RCC 7860 (cell line): ENCODE data around the gene POLR1A.

ENCODE experiments used
- DNase-seq: peaks from one replicate; pipeline ENCODE4 v3.0.0-alpha.2; 2015; ENCODE audit warnings: low spot score
- FAIRE-seq: peaks from 2 replicates; lab custom pipeline; 2012; peaks lifted over from hg19 to GRCh38; lab: Jason Lieb, UNC

The POLR1A gene

DNA sequence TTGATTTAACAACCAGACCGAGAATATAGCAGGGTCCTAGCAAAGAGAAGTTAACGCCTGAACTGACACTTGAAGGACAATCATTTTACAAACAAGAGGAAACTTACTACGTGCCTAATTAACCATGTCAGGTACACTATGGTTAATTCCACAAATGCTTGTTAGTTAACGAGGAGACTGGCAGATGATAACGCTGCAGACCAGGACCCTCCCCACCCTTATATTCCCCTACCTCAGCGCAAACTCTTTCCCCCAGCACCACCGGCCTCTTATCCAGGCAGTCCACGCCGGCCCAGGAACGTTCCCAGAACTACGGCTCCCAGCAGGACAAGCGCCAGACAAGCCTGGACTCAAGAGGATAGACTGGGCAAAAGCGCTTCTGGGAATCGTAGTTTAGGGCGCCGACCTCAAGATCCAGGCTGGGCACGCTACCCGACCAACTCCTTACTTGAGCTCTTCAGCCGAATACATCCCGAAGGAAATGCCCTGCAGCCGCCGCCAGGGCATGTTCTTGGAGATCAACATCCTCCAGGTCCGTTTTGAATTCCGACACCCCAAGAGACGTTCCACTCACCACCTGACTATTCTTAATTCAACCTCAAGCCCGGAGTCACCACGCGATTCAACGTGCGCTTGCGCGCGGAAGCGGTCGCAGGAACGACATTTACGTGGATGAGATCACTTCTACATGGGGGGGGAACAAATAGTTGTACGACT lies at the start of gene POLR1A:
Gene POLR1A, minus strand, starts transcription at position 635 of the 717 bp plus-strand sequence. Its CDS starts 110 bp downstream, at position 525.
- DNase-seq, result peak; percentile 78
- FAIRE-seq, result no peak

DNA sequence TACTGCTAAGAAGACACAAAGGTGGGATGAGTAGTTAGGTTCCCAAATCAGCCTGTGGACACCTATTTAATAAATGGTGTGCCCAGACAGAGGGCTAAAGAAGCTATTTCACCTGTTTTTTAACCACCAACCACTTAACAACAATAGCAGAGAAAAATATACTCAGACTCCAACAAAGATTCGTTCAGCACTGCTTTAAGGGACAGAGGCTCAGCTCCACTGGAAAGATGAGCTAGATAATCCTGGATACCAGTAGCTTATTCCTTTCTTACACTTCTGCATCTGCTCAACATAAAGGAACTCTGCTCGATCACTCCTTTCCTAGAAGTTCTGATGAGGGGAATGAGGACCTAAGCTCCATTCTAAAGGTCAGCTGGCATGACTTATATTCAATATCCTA lies 44.8 kb upstream of the POLR1A start:
- FAIRE-seq, result no peak
- no peak for DNase-seq

DNA sequence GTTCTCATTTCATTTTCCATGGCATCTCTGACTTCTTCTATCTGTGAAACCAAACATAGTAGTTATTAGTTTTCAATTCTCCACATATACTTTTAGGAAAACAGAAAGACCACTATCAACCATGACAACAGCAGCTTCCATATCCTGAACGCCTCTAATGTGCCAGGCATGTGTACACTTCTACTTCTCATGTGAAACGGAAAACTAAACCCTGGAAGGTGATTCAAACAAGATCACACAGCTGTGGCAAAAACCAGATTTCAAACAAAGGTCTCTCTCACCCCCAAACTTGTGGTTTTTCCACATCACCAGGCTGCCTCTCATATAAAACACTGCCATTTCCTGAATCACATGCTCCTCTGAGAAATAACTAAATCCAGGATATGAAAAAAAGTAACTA lies 42.1 kb upstream of the POLR1A start:
- no peak for FAIRE-seq

DNA sequence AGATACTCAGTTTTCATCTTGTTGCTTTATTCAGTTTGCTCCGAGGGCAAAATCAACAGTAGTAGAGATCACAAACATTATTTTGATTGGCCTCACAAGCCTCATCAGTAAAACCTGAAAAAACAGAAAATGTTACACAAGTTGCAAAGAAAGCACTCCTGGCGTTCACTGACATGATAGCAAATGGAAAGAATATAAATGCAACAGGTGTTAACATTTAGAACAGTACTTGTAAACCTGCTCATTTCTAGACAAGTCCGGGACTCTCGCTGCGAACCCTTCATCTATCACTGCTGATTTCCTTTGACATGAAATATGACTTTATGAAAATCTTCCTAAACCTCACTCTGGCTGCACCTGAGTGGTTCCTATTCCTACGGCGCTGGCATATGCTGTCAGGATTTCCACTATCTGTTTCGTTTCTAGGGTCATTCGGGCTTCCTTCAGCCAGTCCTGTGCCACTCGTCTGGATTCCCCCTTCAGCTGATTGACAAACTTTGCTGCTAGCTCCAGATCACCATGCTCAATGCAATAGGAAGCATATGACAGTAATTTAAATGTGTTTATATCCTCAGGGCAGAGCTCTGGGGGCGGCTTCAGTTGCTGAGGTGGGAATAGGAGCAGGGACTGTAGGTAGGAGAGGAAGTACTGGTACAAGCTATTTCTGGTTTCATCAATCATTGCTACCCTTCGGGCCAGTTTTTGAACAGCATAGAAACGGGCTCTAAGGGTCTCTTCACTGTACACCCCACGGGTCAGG lies 38.4 kb upstream of the POLR1A start:
- no peak for FAIRE-seq
- DNase-seq, result no peak

More for the DNA sequence above, 42.1 kb upstream of the POLR1A start:
- DNase-seq, result no peak

DNA sequence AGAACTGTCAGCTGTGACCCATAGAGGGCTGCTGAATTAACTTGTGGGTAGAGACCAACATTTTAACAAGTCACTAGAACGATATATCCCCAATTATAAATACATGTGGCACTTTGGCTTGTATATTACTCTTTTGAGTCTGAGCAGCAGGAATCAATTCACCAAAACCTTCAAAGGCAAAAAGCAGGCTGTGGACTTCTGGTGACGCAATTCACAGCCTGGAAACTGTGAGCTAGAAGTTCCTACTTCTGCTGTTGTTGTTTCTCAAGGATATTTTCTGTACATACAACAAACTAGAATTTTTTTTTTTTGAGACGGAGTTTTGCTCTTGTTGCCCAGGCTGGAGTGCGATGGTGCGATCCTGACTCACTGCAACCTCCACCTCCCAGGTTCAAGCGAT lies 37.6 kb upstream of the POLR1A start:
- DNase-seq, result no peak

DNA sequence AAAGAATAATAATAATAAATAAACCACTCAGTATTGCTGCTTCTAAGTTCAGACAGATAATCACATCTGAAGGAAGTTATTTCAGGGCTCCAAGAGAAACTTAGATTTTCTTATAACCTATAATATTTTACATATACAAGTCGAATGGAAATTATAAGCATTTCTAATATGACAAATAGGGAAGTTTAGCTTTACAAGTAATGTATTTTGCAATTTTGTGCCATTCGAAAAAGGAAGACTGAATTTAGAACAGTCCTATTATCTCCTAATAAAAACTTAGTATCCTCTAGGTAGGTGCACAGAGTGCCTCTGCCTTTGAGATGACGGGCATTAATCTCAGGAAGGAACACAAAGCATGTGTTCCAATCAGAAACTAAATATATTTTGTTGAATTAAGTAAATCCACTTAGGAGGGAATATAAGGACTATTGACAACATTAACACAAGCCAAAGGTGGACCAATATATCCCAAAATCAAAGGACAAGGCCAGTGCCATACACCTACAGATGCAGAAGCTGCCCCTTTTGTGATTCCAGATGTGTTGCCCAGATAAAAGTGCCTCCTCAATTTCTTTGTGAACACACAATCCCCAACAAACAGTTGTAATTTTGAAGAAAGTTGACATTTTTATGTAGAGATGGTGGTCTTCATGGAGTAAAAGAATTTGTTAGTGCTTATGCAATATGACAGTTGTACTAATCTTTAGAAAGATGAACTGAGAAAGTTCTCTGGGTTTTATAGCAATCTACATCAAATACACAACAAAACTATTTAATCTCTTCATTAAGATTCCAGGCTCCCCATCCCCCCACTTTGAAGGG lies 37.0 kb upstream of the POLR1A start:
- no peak for DNase-seq
- no peak for FAIRE-seq

More for the DNA sequence above, 37.6 kb upstream of the POLR1A start:
- FAIRE-seq, result no peak

DNA sequence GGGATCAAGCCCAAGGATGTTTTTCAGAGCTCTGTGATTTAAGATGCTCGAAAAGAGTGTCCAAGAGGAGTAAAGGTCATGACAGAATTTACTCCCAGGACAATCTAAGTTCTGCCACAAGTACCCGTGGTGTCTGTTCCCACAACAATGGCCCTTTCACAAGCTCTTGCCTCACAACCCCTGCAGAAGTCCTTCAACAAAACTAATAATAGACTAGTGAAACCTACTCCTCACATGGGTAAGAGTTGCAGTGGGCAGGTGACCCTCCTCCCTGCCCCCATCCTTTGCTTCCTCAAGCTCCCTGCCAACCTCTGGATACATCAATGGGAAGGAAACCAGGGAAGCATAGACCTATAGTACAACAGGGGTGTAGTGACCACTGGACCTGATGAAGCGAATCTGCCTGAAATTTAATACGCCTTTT lies 35.3 kb upstream of the POLR1A start:
- FAIRE-seq, result no peak
- no peak for DNase-seq

DNA sequence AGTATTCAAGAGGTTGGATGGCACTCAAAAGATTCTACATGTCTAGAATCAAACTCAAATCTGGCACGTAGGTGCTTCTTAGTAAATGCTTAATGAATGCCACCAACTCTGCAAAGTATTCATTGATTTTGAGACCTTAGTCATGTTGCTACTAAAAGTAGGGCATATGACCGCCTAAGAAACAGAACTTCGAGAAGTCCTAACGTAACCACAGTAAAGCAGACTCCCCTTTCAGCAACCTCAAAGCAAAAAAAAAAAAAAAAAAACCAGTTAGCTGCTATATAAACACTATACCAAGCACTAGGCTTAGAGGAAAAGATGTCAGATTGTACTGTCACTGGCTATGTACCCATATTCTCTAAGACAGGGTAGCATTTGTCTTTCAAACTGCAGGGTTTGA lies 34.3 kb upstream of the POLR1A start:
- no peak for FAIRE-seq

DNA sequence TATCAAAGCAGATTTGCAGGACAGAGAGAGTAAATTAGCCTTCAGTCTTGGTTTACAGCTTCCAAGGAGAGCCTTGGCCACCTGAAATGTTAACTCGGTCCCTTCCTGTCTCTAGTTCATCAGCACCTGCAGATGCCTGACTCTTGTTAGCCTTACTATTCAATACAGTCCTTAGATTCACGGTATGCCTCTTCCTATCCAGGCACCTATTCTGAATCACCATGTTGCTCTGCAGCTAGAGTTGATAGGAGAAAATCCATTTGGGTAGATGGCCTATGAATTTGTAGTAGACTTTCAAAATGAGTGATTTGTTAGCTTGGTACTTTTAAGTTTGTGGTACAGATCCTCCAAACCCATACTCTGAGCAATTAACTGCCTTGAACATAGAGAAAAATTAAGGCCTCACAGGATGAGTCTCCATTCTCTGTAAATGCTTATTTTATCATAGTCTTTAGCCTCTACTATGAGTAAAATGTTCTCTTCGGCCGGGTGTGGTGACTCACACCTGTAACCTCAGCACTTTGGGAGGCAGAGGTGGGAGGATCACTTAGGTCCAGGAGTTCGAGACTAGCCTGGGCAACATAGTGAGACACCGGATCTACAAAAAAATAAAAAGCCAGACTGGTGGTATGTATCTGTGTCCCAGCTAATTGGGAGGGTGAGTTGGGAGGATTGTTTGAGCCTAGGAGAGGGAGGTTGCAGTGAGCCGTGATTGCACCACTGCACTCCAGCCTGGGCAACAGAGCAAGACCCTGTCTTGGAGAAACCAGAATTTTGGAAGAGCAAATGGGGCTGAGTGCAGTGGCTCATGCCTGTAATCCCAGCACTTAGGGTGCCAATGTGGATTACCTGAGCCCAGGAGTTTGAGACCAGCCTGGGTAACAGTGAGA lies 33.3 kb upstream of the POLR1A start:
- no peak for DNase-seq
- FAIRE-seq, result no peak

More for the DNA sequence above, 34.3 kb upstream of the POLR1A start:
- no peak for DNase-seq

DNA sequence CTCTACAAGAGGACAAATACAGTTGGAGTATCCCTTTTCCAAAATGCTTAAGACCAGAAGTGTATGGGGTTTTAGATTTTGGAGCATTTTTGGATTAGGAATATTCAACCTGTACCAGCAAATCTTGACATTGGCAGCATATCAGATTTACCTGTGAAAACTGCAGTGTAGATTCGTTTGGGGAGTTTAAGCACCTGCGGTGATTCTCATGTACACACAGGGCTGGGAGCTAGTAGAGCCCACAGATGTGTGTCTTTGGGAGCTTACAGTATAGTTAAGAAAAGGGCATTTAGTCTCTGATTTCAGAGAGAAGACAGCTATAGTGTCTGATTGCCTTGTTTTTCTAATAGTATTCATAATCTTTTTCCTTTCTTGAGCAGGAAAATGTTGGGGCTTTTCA lies 30.5 kb upstream of the POLR1A start:
- no peak for FAIRE-seq
- DNase-seq, result no peak

DNA sequence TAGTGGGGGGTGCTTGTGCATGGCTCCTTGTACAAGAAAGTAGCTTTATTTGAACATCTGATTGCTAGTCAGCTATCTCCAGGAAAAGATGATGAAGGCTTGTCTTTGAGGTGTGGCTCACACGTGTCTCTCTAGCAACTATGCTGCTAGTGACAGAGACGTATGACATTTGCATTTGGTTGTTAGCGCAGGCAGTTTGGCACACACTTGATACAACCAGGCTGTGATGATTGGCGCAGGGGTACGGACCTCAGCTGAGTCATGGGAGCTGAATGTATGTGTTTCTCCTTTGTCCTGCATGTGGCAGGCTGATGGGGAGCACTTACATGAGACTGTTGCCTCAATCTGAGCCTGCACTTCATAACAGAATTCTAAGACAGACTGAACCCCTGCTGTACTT lies 30.0 kb upstream of the POLR1A start:
- no peak for DNase-seq
- no peak for FAIRE-seq

DNA sequence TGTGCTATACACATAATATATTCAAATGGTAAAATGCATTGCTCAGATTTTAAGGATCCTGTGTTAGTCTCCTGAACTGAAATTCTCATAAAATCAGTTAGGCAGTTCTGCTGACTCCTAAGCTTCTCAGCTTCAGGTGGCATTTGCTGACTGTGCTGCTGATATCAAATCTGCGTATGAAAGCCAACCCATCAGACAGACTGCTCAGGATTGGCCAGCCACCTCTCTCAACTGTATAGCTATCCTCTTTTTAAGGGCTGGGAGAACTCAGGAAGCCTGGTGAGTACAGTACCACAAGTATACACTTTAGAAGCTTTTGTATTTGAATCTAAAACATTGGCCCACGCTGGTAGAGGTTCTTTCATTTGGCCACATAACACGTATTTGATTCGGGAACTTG lies 29.0 kb upstream of the POLR1A start:
- no peak for DNase-seq
- no peak for FAIRE-seq

DNA sequence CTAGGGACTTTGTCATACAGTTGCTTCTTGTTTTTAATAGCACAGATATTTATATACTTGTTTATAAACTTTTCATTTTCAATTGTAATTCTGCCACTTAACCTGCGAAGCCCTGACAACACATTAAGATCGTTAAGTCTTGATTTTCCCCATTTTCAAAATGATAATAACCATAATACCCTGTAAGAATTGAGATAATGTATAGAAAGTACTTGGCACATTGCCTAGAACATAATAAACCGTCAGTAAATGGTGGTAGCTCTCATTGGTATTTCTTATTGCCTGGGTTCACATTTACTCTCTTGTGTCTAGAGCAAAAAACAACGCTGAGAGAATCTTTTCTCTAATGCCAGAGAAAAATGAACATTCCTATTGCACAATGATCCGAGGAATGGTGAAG lies 19.0 kb upstream of the POLR1A start:
- DNase-seq (no peak), FAIRE-seq (no peak)

DNA sequence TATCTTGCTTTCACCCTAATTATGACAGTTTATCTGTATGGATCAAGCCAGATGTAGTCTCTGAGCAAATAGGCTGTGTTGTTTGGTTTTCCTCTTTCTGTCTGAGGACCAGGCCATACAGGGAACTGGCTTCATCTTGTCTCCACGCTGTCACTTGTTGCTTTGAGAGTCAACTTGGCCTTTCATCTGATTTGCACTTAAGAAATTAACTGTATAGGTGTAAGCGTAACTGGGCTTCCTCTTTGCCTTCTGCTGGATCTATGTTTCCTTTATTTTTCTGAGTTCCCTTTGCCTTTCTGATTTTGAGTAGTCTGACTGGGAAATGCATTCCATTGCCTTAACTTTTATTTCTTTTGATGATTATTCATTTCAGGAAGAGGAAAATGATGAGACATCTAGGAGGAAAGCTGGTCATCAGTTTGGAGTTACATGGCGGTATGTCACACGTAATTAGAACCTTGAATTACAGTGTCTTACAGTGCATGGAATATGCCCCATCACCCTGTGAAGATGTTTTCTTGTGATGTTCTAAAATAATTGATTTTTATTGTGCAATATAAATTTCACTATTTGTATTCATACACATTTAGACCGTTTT lies 17.7 kb upstream of the POLR1A start:
- DNase-seq, result no peak
- FAIRE-seq, result no peak

DNA sequence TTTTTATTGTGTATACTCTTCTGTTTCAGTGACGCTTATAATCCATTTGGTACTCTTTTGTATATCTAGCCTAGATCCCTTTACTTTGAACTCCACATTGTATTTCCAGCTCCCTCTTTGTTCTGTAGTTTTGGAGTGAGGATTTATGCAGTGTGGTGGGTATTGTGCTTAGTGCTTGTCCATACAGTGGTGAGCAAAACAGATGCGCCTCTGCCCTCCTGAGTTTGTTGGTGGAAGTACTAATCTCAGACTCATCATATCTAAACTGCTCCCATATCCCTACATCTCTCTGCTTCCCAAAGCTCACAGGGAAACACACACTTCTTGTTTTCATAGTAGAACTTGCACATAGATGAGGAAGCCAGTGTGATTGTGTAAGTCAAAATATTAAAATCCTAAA lies 12.4 kb upstream of the POLR1A start:
- DNase-seq (no peak), FAIRE-seq (no peak)

DNA sequence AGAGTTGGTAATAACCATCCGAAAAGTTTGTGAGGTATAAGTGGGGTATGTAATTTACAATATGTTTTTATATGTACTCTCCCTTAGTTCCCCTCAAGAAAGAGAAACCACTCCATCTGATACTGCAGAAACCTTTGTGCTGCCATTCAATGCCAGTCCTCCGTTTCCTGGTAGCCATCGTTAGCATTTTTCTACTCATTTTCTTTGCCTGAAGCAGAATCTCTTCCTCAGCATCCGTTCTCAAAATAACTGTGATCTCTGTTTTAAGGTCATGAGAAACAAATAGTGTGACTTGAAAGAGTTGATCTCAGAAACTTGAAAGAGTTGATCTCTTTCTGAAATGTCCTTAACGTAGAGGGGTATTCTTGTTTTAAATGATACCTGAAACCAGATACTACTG lies 1.3 kb upstream of the POLR1A start:
- FAIRE-seq (no peak), DNase-seq (no peak)

DNA sequence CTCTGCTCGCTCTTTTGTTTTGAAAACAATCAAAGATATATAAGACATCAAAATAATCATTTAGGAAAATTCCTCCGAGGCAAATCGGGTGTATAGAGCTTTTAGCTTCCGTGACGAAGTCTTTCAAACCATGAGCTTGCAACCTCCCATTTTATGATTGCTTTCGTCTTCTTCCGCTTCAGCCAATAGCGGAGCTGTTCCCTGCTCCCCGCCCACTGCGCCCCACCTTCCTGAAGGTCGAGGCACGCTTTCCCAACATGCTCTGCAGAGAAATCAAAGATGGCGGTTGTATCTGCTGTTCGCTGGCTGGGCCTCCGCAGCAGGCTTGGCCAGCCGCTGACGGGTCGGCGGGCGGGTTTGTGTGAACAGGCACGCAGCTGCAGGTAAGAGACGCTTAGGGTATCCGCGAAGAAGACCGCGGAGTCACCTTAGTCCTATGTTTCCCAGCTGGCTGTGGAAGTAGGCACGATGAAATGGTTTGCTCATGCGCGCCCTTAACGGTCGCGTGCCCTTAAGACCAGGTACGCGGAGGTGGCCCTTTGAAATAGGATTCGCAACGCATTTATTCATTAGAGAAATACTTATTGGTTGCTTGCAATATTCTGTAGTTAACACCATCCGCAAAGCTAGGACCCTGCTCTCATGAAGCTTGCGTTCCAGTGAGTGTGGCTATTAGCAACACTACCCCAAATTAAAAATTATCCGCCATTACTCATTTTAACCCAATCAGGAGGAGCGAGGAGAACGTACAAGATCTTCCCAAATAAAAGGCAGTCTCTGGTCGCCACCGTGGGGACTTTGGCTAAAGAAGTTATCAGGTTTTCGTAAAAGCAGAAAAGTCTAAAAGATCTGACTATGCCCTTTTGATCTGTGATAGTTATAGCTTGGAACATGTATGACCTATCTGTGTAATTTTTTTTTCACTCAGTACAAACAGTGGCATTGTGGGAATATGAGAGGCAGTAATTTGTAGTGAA lies 571 bp upstream of the POLR1A start, which contains the start of gene PTCD3:
Gene PTCD3, plus strand, starts transcription at position 267 of the 977 bp plus-strand sequence. Its CDS starts 13 bp downstream, at position 280.
- DNase-seq, result peak; percentile 85
- peak; percentile 72 for FAIRE-seq

DNA sequence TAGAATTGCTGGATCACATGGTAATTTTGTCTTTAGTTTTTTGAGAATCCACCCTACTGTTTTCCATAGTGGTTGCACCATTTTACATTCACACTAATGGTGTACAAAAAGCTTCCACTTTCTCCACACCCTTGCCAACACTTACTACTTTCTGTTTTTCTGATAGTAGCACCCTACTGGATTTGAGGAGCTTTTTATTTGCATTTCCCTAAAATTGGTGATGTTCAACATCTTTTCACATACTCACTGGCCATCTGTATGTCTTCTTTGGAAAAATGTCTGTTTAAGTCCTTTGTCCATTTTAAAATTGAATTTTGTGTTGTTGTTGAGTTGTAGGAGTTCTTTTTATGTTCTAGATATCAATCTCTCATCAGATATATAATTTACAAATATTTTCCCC lies 3.5 kb downstream of the POLR1A start:
- DNase-seq (no peak), FAIRE-seq (no peak)

DNA sequence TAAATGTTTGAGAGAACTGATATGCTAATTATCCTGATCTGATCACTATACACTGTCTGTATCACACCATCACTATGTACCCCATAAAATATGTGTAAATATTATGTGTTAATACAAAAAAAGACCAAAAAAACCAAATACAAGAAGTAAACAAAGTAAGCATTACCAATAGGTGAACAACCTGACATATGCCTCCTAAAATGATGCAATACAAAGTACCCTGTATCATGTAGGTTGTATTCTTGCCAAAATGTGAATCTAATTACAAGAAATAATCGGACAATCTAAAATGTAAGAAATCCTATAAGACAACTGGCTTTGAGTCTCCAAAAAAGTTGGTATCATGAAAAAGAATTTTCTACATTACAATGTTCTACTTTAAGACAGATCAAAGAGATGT lies 7.8 kb downstream of the POLR1A start:
- FAIRE-seq (no peak), DNase-seq (no peak)
